ENCODE measurements around the gene STK4.
"Not testable (repeated sequence)": the region's sequence is repeated elsewhere in the genome, so short reads cannot be mapped to it uniquely, and the experiment has no call there.

Gene STK4

DNA sequence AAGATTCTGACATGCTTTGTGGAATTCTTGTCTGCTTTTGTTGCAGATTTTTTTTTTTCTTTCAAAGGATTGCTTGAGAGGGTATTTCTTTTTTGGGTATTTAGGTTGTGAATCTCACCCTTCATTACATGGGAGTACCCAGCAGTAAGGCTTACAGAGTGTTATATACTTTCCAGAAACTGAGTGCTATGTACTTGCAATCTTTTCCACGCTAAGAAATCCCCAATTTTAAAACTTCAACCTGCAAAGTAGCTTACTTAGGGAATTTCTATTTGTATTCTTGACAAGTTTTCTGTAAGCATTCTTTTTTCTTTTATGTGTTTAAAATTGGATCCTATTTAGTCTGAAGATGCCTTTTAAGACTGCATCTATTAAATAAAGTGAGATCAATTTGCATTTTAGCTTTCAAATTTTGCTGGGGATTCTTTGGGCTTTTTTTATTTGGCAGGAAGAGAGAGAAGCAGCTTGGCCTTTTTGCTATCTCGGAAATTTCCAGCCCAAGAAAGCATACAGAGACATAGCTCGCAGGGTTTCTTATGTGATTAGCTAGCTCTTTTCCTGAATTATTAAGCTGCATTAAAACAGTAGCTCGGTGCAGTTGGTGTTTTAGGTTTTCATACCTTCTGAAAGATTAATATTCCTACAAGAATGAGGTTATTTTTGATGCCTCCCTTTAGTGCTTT is 92.0 kb downstream of the STK4 start:
- no peak for DNase-seq

DNA sequence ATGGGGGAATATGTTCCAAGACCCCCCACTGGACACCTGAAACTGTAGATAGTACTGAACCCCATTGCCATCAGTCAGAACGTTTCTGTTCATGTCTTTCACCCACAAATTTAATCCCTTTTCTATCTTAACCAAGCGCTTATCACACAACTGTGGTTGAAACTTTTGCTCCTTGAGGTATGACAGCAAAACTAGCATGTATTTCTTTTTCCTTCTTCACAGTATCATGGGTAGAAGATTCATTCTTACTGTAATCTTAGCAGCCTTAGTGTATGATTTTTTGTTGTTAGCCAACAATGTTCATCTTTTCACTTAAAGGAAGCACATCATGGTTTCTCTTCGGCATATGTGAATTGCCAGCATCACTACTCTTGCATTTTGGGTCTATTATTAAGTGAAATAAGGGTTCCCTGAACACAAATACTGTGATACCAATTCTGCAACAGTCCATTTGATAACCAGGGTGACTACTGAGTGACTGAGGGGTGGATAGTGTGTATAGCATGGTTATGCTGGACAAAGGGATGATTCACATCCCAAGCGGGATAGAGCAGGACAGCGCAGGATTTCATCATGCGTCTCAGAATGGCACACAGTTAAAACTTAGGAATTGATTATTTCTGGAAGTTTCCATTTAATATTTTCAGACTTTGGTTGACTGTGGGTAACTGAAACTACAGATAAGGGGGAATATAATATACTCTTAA is 92.9 kb downstream of the STK4 start:
- DNase-seq, result no peak

DNA sequence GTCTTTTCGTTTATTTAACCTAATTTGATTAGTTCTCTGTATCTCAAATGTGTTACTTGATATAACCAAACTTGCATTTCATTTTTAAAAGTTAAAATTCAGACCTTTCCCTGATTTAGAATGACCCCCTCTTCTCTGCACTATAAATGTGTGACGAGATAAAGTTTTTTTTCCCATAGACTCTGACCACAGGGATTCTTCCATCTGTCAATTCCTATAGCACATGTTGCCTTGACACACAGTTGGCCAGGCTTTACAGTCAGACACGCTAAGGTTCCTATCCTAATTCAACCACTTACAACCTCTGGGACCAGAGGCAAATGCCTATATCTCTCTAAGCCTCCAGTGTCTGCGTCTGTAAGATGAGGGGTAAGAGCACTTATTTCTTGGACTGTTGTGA is 94.0 kb downstream of the STK4 start:
- no peak for DNase-seq

DNA sequence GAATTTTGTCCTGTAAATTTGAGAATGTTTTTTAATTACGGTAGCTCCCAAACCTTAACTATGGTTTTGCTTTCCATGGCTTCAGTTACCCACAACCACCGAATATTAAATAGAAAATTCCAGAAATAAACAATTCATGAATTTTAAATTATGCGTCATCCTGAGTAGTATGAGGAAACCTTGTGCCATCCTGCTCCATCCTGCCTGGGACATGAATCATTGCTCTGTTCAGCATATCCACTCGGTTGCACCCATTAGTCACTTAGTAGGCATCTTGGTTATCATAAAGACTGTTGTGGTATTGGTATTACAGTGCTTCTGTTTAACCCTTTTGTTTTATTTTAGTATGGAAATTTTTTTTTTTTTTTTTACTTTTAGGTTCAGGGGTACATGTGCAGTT is 94.9 kb downstream of the STK4 start:
- no peak for DNase-seq

DNA sequence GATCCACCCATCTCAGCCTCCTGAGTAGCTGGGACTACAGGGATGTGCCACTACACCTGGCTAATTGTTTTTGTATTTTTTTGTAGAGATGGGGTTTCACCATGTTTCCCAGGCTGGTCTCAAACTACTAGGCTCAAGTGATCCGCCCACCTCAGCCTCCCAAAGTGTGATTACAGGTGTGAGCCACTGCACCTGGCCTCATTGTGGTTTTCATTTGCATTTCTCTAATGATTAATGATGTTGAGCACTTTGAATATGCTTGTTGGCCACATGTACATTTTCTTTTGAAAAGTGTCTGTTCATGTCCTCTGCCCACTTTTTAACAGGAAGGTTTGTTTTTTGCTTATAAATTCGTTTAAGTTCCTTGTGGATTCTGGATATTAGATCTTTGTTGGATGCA is 96.8 kb downstream of the STK4 start:
- not testable (repeated sequence) for DNase-seq

DNA sequence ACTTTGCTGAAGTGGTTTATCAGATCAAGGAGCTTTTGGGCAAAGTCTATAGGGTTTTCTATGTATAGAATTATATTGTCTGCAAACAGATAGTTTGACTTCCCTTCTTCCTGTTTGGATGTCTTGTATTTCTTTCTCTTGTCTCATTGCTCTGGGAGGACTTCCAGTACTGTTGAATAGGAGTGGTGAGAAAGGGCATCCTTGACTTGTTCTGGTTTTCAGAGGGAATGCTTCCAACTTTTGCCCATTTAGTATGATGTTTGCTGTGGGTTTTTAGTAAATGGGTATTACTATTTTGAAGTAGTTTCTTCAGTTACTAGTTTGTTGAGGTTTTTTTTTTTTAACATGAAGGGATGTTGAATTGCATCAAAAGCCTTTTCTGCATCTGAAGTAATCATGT is 98.5 kb downstream of the STK4 start:
- DNase-seq, result no peak

DNA sequence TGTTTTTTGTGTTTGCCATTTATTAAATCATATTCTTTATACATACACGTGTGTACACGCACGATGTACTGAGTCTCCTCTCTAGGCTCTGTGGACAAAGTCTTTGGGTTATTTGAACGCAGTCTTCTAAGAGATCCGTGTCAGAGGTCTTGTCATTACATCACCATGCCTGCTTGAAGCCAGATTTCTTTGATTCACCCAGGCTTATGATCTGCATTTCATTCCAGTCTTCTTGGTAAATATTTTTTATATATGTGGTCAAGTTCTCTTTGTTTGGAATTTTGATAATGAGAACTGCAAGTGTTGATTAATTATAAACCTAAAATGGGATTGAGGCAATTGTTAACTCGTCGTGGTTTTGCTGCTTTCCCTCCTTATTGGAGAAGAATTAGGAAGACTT is 100.1 kb downstream of the STK4 start:
- no peak for DNase-seq

DNA sequence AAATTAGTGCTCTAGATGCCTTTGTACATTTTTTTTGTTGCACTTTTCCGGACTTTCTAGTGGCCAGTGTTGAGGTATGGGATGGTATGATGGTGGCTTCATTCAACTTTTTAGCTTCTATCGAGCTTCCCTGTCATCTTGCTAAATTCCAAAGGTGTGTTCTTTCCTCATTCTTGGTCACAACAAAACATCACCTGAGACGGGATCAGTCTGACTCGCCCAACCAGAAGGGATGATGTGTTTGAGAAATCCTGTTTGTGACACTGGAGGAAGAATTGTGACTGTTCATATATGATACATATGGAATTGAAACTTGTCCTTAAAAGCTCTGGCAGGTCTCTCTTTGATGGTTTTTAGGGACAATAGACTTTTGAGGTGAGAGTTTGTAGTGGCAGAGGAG is 100.8 kb downstream of the STK4 start:
- DNase-seq, result no peak

DNA sequence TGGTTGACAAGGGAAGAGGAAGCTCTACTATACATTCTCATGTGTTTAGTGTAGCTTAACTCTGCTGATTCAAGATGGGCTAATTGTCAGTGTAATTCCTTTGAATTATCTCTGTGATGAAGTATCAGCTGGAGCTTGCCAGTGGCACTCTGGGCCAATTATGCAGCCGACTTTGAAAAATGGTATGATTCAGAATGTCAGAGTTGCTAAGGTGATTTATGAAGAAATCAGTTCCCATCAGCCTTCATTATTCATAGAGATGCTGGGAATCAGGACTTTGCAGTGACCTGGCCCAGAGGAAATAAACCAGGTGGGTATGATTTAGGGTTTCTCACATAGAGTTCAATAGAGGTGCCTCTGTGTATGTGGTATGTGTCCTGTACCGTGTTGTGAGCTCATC is 101.2 kb downstream of the STK4 start:
- no peak for DNase-seq

DNA sequence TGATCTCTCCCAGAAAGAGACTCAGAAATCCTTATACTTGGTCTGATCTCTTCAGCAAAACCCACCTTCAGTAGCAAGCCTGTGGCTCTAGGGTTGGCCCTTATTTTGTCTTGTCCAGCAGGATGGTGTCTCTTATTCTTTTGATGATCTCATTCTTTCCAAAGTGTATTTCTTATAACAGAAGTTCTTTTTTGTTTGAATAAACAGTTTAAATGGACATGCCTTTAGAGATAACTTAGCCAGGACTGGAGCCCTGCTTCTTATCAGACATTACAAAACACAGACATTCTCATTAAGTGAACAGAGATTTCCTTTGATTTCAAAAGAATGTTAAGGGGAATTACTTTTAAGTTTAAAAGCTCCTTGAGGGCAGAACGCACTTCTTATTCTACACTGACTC is 102.9 kb downstream of the STK4 start:
- DNase-seq, result no peak

DNA sequence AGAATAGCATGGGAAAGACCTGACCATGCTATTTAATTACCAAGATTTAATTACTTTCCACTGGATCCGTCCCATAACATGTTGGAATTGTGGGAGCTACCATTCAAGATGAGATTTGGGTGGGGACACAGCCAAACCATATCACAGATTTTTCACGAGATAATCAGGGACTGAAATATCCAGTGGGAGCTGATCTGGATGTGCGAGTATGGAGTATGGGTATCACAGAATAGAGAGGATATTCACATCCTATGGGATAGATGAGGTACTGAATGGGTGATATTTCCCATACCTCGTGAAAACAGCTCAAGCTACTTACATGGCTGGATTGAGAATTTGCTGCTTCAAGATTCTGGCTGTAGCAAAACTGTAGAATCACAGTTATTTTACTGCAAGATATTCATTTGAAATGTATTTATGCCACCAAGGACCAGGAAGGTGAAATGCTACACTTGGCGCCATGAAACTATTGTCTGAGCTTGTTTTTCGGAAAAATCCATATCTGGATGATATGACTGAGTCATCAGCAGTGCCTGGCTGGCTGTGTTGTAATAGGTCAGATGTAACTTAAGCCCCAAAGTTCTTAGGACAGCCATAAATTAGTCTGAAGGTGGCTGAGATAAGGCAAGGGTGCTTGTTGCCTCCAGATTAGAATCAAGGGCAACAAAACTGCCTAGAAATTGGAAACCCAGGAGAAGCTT is 104.8 kb downstream of the STK4 start:
- DNase-seq, result no peak

DNA sequence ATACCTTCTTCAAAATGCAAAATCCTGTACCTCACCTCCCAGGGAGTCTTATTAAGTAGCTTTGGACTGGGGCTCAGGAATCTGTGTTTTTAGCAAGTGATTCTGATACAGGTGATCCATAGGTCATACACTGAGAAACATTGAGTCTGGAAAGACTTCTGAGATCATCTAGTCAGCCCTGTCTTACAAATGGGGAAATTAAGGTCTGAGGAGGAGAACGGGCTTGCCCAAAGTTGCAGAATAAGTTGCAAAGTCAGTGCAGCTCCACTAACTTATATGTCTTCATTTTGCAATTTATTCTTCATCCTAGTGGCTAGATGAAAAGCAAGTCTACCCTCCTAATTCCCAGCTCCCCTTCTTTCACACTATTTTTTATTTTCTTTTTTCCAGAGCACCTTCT is 105.8 kb downstream of the STK4 start:
- no peak for DNase-seq

DNA sequence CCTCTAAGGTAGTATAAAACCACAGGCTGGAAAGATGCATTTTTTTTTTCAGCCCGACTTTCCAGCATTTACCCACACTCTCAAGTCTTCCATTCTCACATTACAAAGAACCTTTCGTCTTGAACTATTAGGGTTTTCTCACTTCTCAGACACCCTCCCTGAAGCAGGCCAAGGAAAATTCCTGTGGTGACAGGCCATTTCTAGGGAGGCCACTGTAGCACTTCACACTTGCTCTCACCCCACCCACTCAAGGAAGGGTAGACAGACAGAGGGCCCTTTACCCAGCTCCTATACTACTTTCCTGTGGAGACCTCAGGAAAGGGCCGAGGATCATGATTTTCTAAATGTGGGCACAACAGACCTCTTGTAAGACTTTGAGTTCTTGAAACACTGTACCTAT is 106.9 kb downstream of the STK4 start:
- no peak for DNase-seq

DNA sequence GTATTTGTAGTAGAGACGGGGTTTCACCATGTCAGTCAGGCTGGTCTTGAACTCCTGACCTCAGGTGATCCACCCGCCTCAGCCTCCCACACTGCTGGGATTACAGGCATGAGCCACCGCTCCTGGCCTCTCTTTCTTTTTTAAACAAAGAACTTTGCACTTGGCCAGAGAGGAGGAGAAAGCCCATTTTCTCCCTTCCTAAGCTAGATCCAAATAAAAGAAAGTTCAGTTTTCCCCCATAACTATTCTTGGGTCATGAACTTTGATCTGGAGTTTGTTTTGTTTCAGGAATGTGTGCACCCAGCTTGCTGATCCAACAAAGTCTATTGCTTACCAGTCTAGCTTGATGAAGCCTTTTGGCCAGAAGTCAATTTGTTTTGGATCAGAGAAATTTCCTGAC is 111.2 kb downstream of the STK4 start:
- no peak for DNase-seq

DNA sequence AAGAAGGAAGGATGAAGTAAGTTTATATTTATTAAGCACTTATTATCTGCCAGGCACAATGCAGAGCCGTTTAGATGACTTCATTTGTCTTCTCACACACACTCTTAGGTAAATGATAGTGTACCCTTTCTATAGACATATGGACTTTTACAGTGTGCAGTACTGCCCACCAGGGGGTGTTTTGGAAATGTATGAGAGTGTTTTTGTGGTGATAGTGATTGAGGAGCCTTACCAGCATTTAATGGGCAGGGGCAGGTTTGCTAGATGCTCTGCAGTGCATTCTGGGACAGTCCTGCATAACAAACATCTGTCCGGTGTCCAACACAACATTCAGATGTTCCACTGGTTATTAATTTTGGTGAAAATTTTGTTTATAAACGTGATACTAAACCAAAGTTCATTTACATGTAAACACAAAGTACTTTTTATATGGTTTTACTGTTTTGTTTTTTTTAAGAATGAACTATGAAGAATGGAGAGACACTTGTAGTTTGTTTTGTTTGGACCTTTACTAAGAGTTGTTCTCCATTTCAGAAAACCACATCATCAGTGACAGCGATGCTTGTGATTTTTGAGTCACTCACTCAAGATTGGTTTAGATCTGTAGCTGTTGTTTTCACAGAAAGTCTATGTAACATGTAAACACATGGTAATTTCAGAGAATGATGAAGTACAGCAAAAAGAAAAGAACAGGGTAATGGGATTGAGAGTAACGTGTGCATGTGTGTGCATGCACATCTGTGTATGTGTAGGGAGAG is 114.7 kb downstream of the STK4 start:
- no peak for DNase-seq

DNA sequence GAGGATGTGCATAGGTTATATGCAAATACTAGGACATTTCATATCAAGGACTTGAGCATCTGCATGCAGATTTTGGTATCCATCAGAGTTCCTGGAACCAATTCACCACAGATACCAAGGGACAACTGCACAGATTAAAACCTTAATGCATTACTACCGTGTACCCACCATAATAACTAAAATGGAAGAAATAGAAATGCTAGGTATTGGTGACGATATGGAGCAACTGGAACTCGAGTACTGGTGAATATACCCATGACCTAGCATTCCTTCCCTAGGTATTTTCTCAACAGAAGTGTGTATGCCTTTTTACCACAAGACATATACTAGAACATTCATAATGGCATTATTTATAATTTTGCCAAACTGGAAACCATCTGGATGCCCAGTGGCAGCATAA is 116.2 kb downstream of the STK4 start:
- DNase-seq, result no peak

DNA sequence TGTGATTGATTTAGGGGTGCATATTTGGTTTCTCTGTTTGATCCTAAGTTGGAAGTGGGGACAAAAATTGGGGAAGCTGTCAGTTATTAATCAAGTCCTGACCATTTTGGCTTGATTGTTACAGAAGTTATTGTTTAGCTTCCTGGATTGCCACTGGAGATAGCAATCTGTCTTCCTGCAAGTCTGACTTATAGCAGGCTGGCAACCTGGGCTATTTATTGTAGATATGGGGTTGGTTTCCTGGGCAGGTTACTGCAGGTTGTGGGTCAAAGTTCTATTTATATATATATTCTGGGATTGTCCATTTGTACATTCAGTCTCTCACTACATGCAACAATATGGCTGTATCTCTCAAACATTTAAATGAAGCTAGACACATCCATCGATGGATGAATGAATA is 116.8 kb downstream of the STK4 start:
- no peak for DNase-seq

DNA sequence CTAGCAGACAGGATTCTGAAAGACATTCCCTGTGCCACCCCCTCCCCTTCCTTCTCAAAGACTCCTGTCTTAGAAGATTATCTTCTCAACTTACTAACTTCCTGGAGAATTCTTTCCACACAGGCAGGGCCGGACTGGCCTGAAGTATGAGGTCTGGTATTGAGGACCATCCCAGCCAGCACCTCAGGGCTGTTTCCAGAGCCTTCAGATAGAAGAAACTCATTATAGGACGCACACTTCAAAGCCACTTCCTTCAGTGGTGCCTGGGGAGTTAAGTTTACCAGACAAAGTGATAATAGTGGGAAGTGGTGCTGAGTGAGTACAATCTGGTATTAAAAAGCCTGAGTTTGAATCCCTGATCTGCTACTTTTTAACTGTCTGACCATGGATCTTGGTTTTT is 119.0 kb downstream of the STK4 start:
- no peak for DNase-seq

DNA sequence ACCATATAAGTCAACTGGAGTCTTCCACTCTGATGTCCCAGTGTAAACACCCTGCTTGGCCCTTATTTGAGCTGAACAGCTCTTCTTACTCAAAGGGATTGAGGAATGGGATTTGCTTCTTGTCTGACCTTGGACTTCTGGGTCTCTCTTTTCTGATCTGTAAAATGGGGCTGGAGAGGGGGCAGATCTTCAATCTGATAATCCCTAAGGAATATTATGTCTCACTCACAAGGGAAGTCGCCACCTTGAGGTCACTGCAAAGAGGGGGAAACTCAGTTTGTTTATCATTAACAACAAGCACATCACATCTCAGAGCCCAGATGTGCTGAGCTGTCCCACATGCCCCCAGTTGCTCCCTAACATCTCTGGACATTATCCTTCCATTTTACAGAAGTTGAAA is 119.6 kb downstream of the STK4 start:
- DNase-seq, result no peak

DNA sequence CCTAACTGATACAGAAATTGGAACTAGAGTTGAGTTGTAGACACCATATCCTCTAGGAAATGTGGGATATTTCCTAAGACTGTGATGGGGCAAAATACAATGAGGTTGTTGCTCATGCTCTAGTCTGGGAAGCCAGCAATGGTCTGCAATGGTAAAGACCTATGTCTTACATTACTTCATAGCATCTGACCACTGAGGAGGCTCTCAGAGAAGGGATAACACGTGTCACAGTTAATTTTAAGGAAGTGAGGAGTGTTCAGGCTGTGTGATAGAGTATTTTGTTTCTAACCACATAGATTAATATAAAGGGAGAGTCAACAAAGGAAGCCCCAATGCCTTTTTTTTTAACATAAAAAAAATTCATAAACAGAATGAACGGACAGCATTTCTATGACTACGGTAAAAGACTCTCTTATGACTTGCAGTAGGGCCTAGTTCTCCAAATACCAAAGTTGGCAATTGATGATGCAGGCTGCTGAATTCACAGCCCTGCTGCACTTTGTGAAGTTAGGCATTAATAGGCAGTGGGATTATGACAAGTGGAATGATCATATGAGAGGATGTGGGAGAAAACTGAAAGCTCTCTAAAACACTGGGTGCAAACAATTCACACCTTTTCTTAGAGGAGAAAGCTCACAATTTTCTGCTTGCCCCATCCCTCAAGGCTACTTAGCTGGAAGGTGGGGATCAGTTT is 120.9 kb downstream of the STK4 start:
- no peak for DNase-seq

DNA sequence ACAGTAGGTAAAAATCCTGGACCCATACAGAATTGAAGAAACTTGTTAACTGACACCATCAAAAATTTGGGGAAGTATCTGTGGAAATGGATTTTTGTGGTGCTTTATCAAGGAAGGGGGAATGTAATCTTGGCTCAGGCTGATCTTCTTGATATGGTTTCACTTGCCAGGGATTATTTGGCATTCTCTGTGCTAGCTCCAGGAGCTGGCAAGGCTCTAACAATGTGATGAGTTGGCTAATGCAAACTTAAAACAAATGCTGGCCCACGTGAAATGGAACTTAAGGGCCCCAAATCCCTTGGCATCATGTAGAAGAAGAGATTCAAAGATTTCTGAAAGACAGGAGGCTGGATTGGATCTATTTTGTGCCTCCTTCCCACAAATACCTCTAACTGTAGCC is 121.5 kb downstream of the STK4 start:
- no peak for DNase-seq

DNA sequence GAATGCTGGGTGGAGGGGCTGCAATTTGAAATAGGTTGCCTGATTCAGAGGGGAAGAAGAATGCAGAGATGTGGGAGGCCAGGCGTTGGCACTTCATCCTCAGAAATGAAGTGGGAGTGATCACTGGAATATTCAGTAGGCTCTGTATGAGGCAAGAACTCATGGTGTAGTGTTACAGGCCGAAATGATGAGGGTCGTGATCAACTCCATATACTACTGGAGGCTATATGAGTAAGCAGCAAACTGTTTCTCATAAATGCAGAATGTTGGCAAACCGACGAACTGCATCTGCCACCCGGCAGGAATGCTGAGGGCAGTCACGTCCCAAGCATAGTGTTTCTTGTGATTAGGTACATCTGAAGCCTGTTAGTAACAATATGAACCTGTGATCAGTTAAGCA is 121.9 kb downstream of the STK4 start:
- DNase-seq, result no peak

DNA sequence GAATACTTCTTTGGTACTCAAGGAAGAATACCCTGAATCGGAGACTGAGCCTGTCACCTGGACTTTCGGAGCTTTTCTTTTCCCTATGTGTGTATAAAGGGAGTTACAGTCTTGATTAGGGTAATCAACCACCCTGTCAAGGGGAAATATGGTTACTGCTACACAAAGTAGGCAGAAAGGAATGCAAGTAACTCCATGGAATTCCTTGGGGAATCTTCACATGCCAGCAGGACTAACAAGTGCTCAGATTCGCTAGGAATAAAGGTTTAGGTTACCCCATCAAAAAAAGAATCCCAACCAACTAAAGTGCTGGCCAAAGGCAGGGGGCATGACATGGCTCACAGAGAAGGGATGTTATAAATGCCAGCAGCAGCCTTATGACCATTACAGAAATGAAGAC is 124.2 kb downstream of the STK4 start:
- no peak for DNase-seq
